NCI-H82 treated with DMSO at 0.1 percent for 48 hours (cell line): Measurements from ENCODE around the gene RNF146.
"Not testable (repeated sequence)": the region's sequence is repeated elsewhere in the genome, so short reads cannot be mapped to it uniquely, and the experiment has no call there.

Experiments
- DNase-seq: peaks from one replicate; lab custom pipeline; 2025; ENCODE audit not compliant: unreplicated experiment; lab: John Stamatoyannopoulos, UW

Gene RNF146, protein sequence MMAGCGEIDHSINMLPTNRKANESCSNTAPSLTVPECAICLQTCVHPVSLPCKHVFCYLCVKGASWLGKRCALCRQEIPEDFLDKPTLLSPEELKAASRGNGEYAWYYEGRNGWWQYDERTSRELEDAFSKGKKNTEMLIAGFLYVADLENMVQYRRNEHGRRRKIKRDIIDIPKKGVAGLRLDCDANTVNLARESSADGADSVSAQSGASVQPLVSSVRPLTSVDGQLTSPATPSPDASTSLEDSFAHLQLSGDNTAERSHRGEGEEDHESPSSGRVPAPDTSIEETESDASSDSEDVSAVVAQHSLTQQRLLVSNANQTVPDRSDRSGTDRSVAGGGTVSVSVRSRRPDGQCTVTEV

DNA sequence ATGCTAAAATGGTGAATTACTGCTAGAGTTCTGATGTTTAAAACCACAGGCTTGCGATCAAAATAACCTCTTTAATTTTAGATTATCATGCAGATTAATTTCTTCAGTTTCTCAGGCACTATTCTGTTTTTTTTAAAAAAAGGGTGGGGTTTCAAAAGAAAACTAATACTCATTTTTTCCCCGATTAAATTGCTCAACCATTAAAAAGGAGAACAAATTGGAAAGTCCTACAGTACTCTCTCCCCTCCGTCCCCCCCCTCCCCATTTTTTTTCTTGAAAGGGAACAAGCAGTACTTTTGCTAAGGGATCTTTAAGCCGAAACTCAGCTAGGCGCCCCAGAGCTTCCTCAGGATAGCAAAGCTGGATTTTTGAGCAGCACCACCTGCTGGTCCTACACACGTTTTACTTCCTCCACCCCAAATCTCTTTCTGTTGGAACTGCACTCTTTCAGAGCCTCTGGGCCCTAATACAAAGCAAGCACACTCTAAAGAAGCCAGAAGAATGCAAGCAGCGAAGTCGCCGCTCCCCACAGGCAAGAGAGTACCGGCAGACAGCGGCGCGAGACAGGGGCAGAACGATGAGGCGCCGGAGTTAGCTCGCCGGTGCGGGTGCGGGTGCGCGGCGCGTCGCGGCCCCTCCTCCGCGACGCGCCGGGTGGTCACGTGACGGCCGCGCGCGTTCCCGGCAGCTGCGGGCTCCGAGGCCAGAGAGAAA is at the start of gene RNF146:
RNF146 (plus strand) TSS at position 687 of the 714 bp plus-strand sequence. CDS start 13,475 bp downstream, outside the sequence.
- peak; percentile 71 for DNase-seq

DNA sequence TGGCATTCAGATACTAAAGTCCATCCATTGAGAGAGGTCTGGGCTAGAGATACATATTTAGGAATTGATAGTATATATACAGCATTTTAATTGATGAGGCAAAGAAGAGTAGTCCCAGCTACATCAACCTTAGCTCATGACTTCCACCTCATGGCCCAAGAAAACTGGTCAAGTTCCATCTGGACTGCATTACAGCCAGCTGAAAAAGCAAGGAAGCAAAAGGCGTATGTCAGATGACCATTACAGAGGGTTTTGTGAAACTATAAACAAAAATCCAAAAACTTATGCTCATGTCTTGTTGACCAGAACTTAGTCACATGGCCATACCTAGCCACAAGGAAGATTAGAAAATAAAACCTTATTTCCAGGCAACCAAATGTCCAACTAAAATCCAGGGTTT is 46.8 kb upstream of the RNF146 start:
- no peak for DNase-seq

DNA sequence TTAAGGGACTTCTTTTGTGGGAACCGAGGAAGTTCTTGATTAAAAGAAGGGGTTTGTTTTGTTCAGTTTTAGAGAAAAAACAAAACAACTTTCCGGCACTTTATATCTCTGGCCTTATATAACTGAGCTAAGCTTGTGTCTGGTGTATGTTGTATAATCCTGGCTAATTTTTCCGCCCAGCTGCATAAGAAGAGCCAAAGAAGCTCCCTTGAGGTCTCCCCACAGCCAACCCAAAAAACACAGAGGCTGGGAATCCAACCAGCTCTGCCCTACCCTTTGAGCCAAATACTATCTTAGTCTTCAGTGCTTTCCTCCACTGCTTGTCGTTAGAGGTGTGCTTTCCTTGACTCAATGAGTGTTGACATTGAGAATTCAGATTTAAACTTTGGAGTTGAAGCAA is 45.5 kb upstream of the RNF146 start:
- no peak for DNase-seq

DNA sequence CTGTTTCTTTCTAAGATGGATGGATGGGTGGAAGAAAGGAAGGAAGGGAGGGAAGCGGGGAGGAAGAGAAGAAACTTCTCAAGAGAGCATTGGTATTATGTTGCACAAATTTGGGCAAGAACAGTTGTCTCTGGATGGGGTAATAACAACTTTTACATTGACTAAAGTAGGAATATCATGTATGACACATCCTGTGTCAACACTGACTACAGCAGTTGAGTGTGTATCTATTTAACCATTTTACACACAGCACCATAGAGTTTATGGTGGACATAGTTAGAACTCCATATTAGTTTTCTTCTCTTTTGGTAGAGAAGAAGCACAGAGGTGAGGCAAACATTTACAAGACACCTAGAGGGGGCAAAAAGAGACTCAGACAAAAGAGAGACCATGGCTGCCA is 44.2 kb upstream of the RNF146 start:
- no peak for DNase-seq

DNA sequence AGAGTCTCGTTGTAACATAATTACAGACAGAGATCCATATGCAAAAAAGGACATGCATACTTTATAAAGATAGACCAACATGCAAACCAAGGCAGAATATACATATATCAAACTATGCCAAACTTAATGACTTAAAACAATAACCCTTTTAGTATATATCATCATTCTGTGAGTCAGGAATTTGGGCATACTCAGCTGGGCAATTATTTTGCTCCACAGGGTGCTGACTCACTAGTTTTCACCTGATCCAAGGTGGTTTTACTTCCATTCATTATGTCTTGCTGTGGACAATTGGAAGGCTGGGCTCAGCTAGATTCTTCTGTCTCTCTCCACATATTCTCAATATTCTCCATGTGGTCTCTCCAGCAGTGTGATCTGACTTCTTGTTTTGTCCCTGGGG is 41.2 kb upstream of the RNF146 start:
- DNase-seq: no peak

DNA sequence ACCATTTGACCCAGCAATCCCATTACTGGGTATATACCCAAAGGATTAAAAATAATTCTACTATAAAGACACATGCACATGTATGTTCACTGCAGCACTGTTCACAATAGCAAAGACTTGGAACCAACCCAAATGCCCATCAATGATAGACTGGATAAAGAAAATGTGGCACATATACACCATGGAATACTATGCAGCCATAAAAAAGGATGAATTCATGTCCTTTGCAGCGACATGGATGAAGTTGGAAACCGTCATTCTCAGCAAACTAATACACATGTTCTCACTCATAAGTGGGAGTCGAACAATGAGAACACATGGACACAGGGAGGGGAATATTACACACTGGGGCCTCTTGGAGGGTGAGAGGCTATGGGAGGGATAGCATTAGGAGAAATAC is 32.8 kb upstream of the RNF146 start:
- DNase-seq: not testable (repeated sequence)

DNA sequence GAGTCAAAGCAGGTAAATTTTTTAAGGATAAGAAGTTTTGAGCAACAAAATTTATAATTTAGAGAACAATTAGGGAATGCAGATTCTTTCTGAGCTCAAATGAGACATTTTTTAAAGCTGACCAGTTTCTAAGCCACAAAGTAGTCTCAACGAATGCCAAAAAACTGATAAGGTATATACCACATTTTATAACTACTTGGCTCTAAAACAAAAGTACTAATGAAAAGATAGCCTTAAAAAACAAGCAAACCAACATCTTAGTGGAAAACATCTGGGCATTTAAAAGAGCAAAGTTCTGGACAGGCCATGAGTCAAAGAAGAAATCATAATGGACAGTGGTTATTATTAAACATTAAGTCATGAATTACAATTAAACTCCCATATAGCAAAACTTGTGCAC is 23.2 kb upstream of the RNF146 start:
- DNase-seq: no peak

DNA sequence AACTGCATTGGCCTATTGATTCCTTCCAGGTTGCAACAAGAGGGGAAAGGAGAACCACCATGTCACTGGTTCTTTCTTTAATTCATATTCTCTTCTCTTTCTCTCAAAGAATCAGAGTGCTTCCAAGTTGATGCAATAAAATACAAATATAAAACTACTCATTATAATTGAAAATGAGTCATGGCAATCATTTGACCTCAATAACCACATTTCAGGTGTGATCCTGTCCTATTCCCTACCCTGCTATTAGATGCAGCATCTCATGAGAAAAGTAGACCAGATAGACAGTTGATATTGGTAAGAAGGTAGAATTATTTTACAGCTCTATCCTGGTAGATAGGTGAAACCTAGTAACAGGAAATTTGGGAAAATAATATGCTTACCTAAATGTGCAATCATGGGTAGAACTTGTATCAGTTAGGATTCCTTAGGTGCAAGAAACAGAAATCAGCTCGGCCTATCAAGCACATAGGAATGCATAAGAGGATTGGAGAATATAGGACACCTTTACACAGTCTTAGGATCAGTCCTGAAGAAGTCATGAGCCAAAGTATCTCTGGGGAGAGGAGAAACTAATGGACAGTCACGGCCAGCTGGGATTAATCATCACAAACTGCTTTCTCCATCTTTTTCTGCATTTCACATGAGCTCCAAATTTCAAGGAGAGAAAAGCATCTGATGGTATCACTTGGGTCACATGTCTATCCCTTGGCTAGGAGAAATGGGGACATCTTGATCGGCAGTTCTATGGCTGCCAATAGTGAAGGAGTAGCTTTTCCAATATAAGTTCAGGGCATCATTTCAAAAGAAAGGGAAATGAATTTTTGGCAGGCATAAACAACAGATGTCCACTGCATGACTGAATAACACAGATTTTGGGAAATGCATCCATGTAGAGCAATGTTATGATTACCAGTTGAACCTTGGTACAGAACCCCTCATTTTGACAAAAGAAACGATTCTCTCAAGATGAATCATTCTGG is 19.3 kb upstream of the RNF146 start:
- no peak for DNase-seq

DNA sequence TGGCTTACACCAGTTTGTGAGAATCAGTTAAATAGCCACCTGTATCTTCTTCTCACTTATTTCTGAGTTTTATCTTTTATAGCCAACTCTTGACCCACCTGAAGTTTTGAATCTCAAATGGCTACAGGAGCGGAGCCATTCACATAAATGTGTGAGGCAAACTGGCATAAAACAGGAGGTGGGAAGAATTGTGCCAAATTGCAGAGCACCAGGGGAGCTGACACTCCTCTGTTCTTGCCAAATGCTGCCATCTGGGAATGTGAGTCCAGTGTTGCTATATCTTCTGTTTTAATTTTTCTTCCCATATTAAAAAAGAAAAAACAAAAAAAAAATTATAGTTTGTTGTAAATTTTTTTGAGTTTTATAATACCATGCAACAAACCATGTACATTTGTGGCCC is 17.0 kb upstream of the RNF146 start:
- no peak for DNase-seq

DNA sequence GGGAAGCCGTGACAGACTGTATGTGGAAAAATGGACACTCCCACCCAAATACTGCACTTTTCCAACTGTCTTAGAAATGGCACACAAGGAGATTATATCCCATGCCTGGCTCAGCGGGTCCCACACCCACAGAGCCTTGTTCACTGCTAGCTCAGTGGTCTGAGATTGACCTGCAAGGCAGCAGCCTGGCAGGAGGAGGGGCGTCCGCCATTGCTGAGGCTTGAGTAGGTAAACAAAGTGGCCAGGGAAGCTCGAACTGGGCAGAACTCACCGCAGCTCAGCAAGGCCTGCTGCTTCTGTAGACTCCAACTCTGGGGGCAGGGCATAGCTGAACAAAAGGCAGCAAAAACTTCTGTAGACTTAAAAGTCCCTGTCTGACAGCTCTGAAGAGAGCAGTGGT is 11.4 kb upstream of the RNF146 start:
- DNase-seq: no peak

DNA sequence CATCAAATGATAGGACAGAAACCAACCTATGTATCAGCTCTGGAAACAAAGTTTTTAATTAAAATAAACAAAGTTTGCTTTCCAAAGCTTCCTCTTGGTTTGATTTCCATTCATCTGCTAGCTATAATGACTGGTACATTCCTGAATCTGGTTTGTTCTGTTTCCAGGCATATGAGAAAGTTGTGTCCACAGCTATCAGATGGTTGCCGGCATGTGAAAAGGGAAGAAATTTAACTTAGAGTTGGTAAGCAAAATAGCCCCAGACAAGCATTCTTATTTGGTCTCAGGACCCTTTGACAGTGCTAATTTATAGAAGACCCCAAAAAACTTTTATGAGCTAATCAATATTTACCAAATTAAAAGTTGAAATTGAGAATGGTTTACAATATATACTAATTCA is 3.8 kb upstream of the RNF146 start:
- no peak for DNase-seq

DNA sequence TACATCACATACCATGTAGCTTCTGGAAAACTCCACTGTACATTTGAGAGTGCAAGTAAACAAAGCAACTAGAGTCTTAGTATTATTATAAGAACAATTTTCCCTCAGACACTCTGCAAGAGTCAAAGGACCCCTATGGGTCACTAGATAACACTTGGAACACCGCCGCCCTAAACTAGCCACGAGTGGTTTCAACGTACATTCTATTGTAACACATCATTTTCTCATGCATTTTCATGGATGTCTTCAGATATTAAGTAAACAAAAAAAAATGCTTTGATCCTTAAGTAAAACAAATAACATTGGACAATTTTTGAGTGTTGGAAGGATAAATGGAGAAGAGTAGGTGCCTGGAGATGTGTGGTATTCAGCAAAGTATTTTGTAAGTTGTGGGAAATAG is 3.2 kb upstream of the RNF146 start:
- no peak for DNase-seq

DNA sequence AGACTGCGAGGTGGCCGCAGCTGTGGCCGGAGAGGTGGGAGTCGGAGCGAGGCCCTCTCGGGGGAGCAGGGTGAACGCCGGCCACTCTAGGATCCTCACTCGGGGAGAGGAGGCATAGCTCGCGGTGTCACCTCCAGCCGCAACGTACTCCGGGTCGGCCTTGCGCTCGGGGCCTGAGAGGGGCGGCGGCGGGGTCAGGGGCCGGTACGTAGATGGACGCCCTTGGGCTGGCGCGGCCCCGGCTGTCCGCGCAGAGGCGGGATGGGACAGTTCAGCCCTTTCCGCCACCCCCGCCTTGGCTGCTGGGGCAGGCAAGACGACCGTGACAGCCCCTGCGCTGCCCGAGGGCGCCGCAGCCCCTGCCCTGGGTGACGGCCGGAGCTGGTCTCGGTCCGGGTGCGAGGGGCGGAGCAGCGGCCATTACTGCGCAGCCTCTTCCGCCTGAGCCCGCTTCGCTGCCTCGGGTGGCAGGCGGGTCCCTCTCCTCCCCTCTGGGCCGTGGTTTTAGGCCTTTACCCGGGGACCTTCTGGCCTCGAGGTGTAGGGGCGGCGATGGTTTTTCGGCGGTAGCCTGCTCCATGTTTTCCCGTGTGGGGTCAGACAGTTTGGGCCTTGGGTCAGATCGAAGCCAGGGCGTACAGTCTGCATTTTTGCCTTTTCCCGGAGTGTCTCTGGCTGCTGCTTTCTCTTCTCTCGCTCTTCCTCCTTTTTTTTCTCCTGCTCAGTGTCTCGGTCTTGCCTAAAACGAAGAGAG is 405 bp downstream of the RNF146 start:
- DNase-seq: no peak

DNA sequence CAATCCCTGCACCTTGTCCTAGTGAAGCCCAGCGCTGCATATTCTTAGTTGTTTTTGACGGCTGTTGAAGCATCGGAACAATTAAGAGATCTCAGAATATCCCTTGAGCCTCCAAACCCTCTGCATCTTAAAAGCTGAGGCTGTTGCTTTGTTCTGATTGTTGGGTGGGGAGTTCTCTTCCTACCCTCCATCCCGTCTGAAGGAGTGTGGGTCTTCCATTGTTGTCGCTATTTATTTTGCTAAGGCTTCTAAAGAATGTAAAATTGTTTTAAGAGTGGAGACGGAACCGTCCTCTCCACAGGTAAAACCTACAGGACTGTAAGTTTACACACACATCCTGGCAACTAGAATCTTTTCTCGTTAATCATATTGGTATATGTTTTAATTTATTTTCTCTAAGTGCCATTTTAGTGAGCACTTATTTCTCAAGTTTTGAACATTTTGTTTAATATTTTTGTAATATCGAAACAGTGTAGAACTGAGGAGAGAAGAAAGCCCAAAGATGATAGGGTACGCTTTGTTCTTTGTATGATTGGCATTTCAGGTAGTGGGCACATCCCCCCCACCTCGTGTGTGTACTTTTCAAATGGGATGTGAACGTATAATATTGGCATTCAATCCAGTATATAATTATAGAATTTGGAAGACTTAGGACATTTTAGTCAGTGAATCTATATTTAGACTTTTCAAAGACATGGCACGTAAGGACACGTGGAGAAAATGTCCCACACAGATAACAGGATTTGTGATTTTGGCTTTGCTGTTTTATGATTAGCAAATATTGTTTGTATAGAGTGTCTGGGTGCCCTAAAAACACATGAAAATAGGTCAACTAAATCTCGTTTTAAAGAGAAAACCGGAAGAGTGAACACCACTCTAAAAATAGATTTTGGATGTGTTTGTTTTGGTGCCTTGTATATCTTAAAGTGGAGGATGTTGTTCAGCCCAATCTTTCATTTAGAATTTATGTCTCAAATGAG is 1.3 kb downstream of the RNF146 start:
- peak; percentile 14 for DNase-seq

DNA sequence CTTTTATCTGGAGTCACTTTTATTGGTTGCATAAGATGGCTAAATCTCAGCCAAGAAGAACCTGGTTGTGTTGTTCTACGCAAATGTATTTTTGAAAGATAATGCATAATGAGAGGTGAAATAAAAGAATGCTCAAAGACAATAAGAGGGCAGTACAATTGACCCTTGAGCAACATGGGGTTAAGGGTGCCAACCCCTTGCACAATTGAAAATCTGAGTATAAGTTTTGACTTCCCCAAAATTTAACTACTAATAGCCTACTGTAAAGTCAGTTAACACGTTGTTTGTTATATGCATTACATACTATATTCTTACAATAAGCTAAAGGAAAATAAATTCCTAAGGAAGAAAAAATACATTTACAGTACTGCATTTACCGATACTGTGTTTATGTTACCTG is 5.9 kb downstream of the RNF146 start:
- DNase-seq: no peak

DNA sequence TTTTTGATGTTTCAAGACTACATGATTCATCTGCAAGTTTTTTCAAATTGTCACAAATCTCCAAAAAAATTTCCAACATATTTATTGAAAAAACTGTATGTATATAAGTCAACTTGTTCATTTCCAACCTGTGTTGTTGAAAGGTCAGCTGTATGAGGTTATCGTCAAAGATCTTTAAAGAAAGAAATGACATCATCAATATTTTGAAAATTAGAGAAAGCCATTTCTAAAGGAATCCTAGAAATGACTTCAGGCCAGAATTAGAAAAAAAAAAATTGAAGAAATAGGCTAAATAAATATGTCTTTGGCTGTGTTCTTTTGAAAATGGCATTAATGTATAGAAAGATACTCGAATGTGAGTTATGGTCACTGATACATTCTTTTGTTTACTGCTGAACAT is 6.8 kb downstream of the RNF146 start:
- DNase-seq: no peak

DNA sequence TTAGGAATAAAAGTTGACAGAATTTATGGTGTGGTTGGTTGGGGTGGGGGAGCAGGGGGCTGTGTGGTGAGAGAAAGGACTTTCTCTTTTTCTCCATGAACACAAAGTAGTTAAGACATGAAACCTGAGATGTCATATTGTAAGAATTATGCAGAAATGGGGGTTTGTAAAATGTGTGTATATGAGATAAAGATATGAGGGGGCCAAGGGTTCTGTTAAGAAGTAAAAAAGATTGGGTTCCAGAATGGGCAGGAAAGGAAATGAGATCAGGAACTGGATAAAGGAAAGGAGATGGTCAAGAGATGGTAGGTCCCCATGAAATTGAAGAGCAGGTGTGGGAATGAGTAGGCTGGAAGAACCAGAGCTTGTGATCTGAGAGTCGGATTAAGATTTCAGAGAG is 9.7 kb downstream of the RNF146 start:
- peak; percentile 11 for DNase-seq

DNA sequence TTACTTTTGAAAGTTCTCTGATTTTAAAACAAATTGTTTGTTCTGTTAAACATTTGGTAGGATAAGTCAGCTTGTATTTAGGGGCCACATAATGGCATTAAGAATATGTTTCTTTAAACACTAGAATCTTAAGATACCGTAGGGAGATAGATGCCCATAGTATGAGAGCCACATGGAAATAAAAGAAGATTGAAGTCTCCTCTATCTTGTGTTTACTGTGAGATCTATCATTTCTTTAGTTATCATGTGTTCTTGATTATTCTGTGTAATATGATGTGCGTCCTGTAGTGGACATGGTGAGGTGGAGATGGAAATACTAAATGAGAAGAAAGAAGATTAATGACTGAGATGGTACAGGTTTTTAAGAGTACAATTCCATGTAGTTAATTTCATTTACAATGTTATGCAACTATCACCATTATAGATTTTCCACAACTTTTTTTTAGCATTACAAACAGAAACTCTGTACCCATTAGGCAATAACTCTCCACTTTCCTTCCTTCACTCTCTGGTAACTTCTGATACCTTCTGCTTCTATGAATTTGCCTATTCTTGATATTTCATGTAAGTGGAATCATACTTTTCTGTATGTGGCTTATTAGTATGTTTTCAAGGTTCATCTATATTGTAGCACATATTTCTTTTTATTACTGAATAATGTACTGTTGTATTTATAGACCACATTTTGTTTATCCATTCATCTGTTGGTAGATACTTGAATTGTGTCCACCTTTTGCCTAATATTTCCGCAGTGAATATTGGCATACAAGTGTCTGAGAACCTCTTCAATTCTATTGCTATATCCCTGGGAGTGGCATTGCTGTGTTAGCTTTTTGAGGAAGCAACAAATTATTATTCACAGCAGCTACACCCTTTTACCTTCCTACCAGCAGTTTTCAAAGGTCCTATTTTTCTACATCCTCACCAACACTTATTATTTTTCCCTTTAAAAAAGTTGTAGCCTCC is 11.5 kb downstream of the RNF146 start:
- no peak for DNase-seq
